GM21619 (cell line): ENCODE data around the gene SHISAL2A.

Experiments used
- ATAC-seq: cut with Tn5 transposase; IDR thresholded peaks from one replicate; pipeline ENCODE4 v1.9.1; 2021; ENCODE audit not compliant: unreplicated experiment

The SHISAL2A gene

DNA sequence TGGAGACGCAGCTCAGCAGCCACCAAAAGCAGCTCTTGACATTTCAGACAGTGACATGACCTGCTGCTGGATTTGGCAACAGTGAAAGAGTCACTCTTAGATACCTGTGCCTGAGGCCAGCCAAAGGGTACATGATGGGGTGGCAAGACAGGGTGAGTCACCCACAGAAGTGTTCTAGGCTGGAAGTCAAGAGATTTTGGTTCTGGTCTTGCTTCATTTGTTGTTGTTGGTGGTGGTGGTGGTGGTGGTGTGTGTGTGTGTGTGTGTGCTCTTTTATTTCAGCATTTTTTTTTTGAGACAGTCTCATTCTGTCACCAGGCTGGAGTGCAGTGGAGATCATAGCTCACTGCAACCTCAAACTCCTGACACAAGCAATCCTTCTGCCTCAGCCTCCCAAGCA is 25.8 kb downstream of the SHISAL2A start:
- ATAC-seq = peak; percentile 13

DNA sequence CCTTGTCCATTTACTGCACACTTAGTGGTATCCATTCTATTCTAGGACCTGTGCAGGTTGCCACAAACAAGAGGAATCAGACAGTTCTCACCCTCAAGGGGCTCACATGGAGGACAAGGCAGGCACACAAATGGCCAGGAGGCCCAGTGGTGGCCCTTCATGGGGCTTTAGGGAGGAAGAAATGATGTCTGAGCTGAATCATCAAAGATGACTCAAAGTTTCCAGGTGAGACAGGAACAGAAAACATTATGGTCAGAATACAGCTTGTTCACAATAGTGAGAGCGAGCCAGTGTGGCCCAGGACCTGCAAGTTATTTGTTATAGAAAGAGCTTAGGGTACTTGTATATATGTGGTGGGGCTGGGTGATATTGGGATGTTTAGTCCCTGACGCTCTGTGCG is 26.4 kb downstream of the SHISAL2A start:
- peak; percentile 72 for ATAC-seq

DNA sequence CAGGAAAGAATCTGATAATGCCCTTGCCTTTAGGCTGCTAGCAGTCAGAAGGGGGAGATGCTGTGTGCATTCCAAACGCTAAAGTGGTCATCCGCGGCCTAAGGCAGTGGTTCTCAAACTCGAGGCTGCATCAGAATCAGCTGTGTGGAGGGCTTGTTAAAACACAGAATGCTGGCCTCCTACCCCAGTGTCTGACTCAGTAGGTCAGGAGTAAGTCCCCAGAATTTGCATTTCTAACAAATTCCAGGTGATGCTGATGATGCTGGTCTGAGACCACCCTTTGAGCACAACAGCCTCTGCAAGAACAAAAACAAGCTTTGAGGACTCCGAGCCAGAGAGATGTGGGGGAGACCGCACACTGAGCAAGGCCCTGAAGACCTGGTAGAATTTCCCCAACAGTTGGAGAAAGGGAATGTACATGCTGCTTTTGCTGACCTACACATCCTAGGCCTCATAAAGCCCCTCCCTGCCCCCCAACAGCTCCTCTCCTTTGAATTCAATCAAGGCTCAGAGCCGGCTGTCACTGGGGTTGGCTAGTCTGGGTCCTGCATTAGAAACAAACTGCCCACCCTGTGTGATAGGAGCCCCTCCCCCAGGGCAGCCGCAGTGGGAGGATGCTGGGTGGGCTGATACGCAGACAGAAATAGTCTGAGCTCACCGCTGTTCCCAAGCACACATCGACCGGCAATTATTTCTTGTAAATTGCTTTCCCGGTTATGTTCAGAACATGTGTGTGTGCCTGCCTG is 27.1 kb downstream of the SHISAL2A start:
- no peak for ATAC-seq

GRCh38 chr1:52660807-52661206 is 27.8 kb downstream of the SHISAL2A start:
- no peak for ATAC-seq

GRCh38 chr1:52662645-52663313 is 29.8 kb downstream of the SHISAL2A start:
- ATAC-seq = no peak

DNA sequence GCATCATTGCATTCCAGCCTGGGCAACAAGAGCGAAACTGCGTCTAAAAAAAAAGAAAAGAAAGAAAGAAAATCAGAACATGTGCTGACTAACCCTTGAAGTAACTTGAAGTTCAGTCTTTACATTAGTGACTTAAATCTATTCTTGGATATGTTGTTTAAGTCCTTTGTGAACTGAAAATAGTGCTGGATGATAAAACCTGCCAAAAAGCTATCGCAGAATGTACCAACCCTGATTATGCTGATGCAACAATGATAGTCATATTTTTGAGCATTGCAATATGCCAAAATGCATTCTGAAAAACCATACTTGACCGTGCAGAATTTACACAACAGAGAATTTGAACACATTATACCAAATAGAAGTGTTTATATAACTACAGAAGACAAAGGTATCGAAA is 30.7 kb downstream of the SHISAL2A start:
- ATAC-seq = no peak

DNA sequence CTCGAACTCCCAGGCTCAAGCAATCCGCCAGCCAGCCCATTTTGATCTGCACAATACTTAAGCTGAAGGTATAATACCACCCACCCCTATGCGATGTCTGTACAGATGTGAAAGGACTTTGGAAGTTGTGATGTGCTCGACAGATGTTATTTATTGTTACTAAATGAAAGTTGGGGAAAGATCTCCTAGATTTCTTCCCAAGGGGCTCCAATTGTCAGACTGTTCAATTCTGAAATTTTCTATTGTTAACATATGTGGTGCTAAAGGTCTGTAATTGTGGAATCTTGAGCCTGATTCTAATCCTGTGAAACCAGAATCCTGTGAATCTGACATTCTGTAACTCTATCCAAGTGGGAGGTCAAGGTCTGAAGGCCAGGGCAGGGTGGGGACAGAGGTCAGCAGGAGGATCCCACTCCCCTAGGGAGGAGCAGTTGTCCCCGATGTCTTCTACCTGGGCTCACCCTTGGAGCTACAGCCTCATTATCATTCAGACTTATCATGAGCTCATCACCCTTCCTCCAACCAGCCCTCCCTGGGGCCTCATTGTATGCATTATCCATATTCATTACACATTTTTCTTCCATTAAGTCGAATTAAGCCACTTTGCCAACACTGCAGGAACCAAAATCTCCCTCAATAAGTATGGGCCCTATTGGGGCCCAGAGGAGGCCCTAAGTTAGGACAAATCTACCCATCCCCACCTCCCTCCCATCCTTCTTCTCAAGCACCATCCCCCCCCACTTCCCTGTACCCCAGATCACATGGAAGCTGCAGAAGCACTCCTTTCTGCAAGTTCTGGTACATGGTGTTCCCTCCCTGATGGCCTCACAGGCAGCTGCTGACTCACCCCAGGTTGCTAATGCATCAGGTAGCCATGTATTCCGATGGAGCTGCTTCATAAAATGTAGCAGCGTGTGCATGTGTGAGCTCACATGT is 32.3 kb downstream of the SHISAL2A start:
- ATAC-seq = no peak

- no peak for ATAC-seq
Measured at GRCh38 chr1:52667290-52667689, 34.3 kb downstream of the SHISAL2A start.

DNA sequence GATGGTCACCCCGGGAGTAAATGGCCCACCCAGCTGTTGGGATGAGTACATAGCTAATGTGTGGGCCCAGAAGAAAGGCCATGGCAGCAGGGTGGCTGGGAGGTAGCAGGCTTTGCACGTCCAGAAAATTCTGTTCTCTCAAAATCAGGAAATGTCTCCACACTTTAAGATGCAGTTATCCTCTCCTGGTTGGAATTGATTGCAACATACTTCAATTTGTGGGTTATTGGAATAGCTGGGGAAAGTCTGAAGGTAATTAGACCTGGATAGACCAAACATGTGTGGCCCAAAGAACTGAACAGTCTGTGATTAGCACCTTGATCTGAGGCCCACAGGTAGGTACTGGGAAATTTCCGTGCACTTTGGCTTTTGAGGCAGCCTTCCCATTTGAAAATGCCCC is 35.0 kb downstream of the SHISAL2A start:
- ATAC-seq = no peak

GRCh38 chr1:52668711-52669110 is 35.7 kb downstream of the SHISAL2A start:
- ATAC-seq = no peak

DNA sequence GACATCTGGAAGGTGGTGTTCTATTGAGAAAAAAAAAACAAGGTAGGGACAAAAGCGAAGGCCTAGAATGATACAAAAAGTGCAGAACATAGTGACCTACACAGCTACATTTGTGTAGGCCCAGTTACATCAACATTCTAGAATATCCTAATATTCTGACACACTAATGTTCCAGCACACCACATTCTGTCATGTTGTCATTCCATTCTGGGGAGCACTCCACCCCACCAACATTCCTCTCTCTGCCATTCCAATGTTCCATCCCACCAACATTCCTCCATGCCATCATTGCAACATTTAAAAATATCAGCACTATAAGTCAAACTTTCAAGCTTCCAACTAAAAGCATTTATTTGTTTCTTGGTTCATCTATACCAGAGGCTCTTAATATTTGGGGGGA is 36.7 kb downstream of the SHISAL2A start:
- no peak for ATAC-seq

- ATAC-seq = no peak
Measured at GRCh38 chr1:52670604-52671003, 37.6 kb downstream of the SHISAL2A start.

DNA sequence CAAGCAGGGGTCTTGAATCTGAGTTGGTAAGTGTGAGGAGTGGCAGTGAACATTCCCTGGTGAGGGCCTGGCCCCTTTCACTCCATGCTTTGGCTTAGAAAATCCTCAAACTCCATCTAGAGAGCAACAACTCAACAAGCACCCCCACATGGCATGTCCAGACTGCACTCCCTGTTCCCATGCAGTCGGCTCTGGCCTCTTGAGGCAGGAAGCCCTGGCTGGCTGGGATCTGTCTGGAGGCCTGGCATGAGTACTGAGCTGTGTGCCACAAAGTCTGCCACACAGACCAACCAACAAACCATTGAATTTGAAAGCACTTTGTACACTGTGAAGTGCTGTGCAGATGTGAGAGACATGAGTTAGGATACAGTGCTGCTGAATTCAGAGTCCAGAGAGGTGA is 40.0 kb downstream of the SHISAL2A start:
- ATAC-seq = no peak

GRCh38 chr1:52673513-52673912 is 40.5 kb downstream of the SHISAL2A start:
- ATAC-seq = no peak

DNA sequence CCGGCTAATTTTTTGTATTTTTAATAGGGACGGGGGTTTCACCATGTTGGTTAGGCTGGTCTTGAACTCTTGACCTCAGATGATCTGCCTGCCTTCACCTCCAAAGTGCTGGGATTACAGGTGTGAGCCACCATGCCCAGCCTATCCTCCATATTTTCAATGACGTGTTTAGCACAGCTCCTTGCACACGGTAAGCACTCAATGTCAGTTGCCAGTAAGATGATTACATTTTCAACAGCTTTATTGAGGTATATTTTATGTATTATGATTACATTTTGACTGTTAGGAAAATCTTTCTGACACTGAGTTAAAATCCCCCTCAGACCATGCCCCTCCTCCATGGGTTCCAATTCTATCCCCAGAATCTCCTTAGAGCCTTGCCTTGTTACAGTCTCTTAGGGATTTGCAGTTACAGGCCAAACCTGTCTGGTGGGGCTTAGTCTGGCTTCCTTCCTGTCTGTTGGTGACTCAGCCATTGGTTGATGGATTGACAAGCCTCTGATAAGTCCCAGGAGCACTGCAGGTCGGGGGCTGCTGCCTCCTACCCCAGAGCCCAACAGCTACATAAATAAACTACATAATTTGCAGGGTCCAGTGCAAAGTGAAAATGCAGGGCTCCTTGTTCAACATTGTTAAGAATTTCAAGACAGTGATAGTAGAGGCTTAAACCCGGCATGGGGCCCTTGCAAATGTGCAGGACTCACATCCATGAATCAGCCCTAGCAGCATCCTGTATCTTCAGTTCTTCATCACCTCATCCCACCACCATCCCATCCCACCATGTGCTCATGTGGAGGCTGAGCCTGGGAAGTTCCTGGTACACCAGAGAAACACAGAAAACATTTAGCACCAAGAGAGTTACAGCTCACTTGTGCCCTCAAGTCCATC is 41.8 kb downstream of the SHISAL2A start:
- ATAC-seq = no peak

DNA sequence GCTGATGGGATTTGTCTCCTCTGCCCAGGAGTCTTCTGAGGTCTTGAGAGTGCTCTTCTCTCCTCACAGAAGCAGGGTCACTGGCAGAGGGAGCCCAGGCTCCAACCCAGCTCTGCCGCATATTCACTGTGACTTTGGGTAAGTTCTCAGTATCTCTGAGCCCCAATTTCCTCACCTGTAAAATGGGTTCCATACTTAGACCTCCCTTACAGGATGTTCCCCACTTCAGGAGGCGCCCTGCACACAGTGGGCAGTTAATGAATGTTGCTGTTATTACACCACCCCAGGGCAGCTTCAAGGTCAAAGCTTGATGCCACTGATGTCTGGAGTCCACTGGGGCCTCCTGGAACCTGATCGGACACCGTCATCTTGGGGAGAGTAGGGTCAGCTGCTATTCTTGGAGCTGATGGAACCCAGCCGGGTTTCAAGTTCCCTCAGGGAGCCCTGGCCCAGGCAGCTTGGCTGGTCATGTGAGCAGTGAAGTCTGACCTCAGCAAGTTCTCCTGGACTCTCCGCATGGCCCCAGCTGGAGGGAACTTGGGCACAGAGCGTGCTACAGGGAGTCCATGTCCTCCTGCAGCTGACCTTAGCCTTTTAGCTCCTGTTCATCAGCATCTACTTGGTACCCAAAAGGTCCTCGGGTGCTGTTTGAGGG is 43.4 kb downstream of the SHISAL2A start:
- ATAC-seq = no peak

GRCh38 chr1:52677076-52677806 is 44.3 kb downstream of the SHISAL2A start:
- no peak for ATAC-seq

GRCh38 chr1:52679048-52679447 is 46.1 kb downstream of the SHISAL2A start:
- no peak for ATAC-seq

- ATAC-seq = no peak
Measured at GRCh38 chr1:52679498-52679897, 46.5 kb downstream of the SHISAL2A start.
